GM12878 (cell line): ENCODE measurements around the gene TNIP1. TPM values are rescaled to one million over a fixed set of nuclear protein-coding genes. Genes with fewer than 3 reads are reported as not detected.

Experiments
- ATAC-seq: fragments of 200-7000 bp; cut with Tn5 transposase; 3 replicates; pipeline ENCODE4 v1.9.1; 2020; ENCODE audit warnings: mild to moderate bottlenecking, moderate library complexity
- BruUV-seq: library from RNA; stranded (reverse); fragments of 400-500 nt; replicated peaks from 2 replicates; lab custom pipeline; 2021; lab: Mats Ljungman, UMichigan
- CTCF ChIA-PET: fragments of 300-600 bp; sonication (Branson Sonifier 250); formaldehyde crosslinking; extraction: SDS; loops from one replicate; lab custom pipeline; 2021; ENCODE audit warnings: inconsistent platforms; lab: Yijun Ruan, JAX
- POLR2A ChIA-PET: fragments of 350-600 bp; formaldehyde crosslinking; extraction: SDS; loops from one replicate; lab custom pipeline; 2021; ENCODE audit warnings: inconsistent platforms; lab: Charles Lee
- RAD21 ChIA-PET: fragments of 300-600 bp; sonication (Branson Sonifier 250); formaldehyde crosslinking; loops from one replicate; lab custom pipeline; 2023; ENCODE audit warnings: antibody characterized with exemption; ENCODE audit not compliant: unreplicated experiment; lab: Charles Lee
- SMC1A ChIA-PET: fragments of 300-600 bp; sonication (Branson Sonifier 250); formaldehyde crosslinking; loops from one replicate; lab custom pipeline; 2023; ENCODE audit not compliant: unreplicated experiment, uncharacterized antibody; lab: Charles Lee
- DNase-seq: peaks from one replicate; pipeline ENCODE4 v3.0.0-alpha.2; 2011; ENCODE audit warnings: low read depth, low spot score
- FAIRE-seq: peaks from 3 replicates; lab custom pipeline; 2011; peaks lifted over from hg19 to GRCh38; lab: Jason Lieb, UNC
- H2AFZ ChIP-seq: 2 replicates; pipeline ENCODE4 v1.6.0; 2011; ENCODE audit warnings: low read depth, low read length, control low read depth; ENCODE audit not compliant: control insufficient read depth
- H3K27ac ChIP-seq: 2 replicates; pipeline ENCODE4 v1.5.1; 2011; ENCODE audit warnings: control low read depth; ENCODE audit not compliant: control insufficient read depth, insufficient read depth
- H3K27me3 ChIP-seq, 2 experiments: replicated peaks in 1 of 2; 2 replicates each; pipeline versions ENCODE4 v1.6.0 to v1.6.1; 2011; ENCODE audit warnings: low read length in 1 of 2; ENCODE audit not compliant: control insufficient read depth in 2 of 2, insufficient read depth in 2 of 2
- H3K36me3 ChIP-seq, 2 experiments: 2 replicates each; pipeline ENCODE4 v1.5.1; 2011; ENCODE audit warnings: low read length in 1 of 2; ENCODE audit not compliant: control insufficient read depth in 2 of 2, insufficient read depth in 2 of 2
- H3K4me1 ChIP-seq: 2 replicates; pipeline ENCODE4 v1.6.1; 2011; ENCODE audit warnings: mild to moderate bottlenecking, low read length, moderate library complexity, mixed read lengths; ENCODE audit not compliant: control insufficient read depth, insufficient read depth
- H3K4me2 ChIP-seq: 2 replicates; pipeline ENCODE4 v1.6.0; 2011; ENCODE audit warnings: control low read depth; ENCODE audit not compliant: control insufficient read depth, insufficient read depth
- H3K4me3 ChIP-seq: fragments of 200-600 bp; sonication (generic); 2 replicates; pipeline ENCODE4 v1.5.1; 2016
- H3K79me2 ChIP-seq: 2 replicates; pipeline ENCODE4 v1.6.0; 2011; ENCODE audit warnings: low read length; ENCODE audit not compliant: control insufficient read depth, insufficient read depth
- H3K9ac ChIP-seq: 2 replicates; pipeline ENCODE4 v1.8.0; 2011; ENCODE audit warnings: low read length, control low read depth, mixed read lengths; ENCODE audit not compliant: control insufficient read depth, insufficient read depth
- H3K9me3 ChIP-seq: replicated peaks from 3 replicates; pipeline ENCODE4 v1.5.1; 2011; ENCODE audit warnings: mild to moderate bottlenecking, low read length; ENCODE audit not compliant: control insufficient read depth, insufficient read depth
- H4K20me1 ChIP-seq: 2 replicates; pipeline ENCODE4 v1.6.0; 2011; ENCODE audit not compliant: control insufficient read depth, insufficient read depth
- CHD4 ChIP-seq: fragments of 200-600 bp; sonication (generic); IDR thresholded peaks from 2 replicates; pipeline ENCODE4 v1.6.1; 2016; ENCODE audit warnings: mild to moderate bottlenecking
- FOS ChIP-seq: IDR thresholded peaks from 3 replicates; pipeline ENCODE4 v1.6.1; 2011; ENCODE audit warnings: borderline replicate concordance; ENCODE audit not compliant: insufficient read length; ENCODE audit errors: extremely low read depth
- NR2F1 ChIP-seq: fragments of 450-650 bp; conservative IDR thresholded peaks from 2 replicates; pipeline ENCODE4 v1.6.1; 2017; ENCODE audit warnings: mild to moderate bottlenecking
- POLR2AphosphoS2 ChIP-seq: IDR thresholded peaks from 2 replicates; pipeline ENCODE4 v1.6.1; 2011; ENCODE audit warnings: low read depth, mild to moderate bottlenecking, low read length, improper control_type of control experiment, moderate library complexity
- RB1 ChIP-seq: fragments of 450-650 bp; formaldehyde crosslinking; IDR thresholded peaks from 2 replicates; pipeline ENCODE4 v1.6.1; 2017; ENCODE audit warnings: mild to moderate bottlenecking, borderline replicate concordance
- SPI1 ChIP-seq: IDR thresholded peaks from 2 replicates; pipeline ENCODE4 v1.6.1; 2011; ENCODE audit warnings: low read depth, mild to moderate bottlenecking, low read length, moderate library complexity, borderline replicate concordance; ENCODE audit not compliant: insufficient read depth
- WGBS: methylation state at CpG from one replicate; pipeline ENCODE4 v1.1.6; 2016; ENCODE audit warnings: low lambda C conversion rate; ENCODE audit not compliant: insufficient replicate concordance, insufficient coverage; ENCODE audit errors: missing lambda C conversion rate; 5-methylcytosine and 5-hydroxymethylcytosine counted together
- in situ Hi-C: fragments of 300-500 bp; cut with MboI; formaldehyde crosslinking; loops from 9 replicates; pipeline ENCODE4 v1.14.3; 2018; ENCODE audit warnings: mixed read lengths
- intact Hi-C: fragments of 100-400 bp; cut with micrococcal nuclease; formaldehyde crosslinking; loops from one replicate; pipeline ENCODE4 v1.14.2; 2022; ENCODE audit not compliant: unreplicated experiment
- polyA plus RNA-seq, 11 experiments: library from polyadenylated mRNA; depleted of rRNA in 4 of 11; unstranded in 6 of 11; stranded (reverse) in 5 of 11; fragments of >200 nt; fragmentation: Nextera tagmentation in 4 of 11; fragmentation: Illumina TruSeq in 1 of 11; extraction: Ambion mirVana in 4 of 11; extraction: Trizol in 1 of 11; gene quantifications; 1 replicate in 1 of 11; 2 replicates in 10 of 11; pipeline versions ENCODE4 v1.2.1 to v1.2.3, GENCODE V29; 2011 to 2016; ENCODE audit warnings: inconsistent platforms in 2 of 11, missing spikeins in 2 of 11, low read depth in 1 of 11
- total RNA-seq, 4 experiments: library from RNA; depleted of rRNA in 3 of 4; stranded (reverse); fragments of >200 nt in 3 of 4; fragmentation: Illumina TruSeq in 1 of 4; extraction: Trizol in 1 of 4; gene quantifications; 2 replicates each; pipeline versions ENCODE4 v1.2.1 to v1.2.3, GENCODE V29; 2013 to 2021
- TF ChIP-seq, protein P1 (sequence below): fragments of 450-650 bp; IDR thresholded peaks from 2 replicates; pipeline ENCODE4 v1.6.1; 2017; ENCODE audit warnings: mild to moderate bottlenecking, moderate library complexity
- TF ChIP-seq, protein P2 (sequence below): fragments of 450-650 bp; IDR thresholded peaks from 2 replicates; pipeline ENCODE4 v1.6.1; 2014; ENCODE audit warnings: mild to moderate bottlenecking
- TF ChIP-seq, protein P3 (sequence below): IDR thresholded peaks from 2 replicates; pipeline ENCODE4 v1.6.1; 2011; ENCODE audit warnings: borderline replicate concordance, low read depth, mild to moderate bottlenecking, moderate library complexity, low read length; ENCODE audit not compliant: insufficient read depth, poor library complexity, severe bottlenecking
- TF ChIP-seq, protein P4 (sequence below): fragments of 450-650 bp; formaldehyde crosslinking; IDR thresholded peaks from 2 replicates; pipeline ENCODE4 v1.4.0; 2020; ENCODE audit warnings: mild to moderate bottlenecking, moderate library complexity

TNIP1 gene
- total and polyA plus RNA-seq, 10 of the 15 experiments (the other 5 are each of a cell fraction or from before 2014, with no cell fraction given), result 4.4 to 279 (median 150) TPM

DNA sequence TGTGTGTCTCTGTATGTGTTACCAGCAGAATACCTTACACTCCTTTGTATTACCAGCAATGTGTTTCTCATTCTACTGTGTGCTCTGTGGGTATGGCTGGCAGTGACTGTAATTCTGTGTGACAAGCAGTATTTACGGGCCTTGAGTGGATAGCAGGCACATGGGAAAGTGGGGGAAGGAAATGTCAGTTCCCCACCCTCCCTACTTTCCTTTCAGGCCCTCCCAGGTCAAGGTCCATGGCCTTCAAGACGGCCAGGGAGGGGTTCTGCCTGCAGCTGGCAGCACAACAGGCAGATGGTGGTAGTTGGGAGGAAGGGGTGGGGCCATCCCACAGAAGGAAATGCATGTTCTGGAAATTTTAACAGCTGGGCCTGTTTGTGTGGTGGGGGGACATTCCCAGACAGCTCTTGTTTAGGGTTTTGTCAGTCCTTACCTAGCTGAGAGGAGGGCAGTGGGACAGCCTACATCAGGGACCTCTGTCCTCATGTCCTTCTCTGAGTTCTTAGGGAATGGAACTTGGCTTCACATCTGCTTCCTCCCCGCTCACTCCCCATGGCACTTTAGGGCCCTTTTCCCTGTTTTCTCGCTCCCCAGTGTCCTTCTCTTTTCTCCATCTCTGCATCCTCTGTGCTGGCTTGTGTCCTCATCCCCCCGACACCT is 14.6 kb upstream of the TNIP1 start (continued):
- TF ChIP-seq, protein P1, sequence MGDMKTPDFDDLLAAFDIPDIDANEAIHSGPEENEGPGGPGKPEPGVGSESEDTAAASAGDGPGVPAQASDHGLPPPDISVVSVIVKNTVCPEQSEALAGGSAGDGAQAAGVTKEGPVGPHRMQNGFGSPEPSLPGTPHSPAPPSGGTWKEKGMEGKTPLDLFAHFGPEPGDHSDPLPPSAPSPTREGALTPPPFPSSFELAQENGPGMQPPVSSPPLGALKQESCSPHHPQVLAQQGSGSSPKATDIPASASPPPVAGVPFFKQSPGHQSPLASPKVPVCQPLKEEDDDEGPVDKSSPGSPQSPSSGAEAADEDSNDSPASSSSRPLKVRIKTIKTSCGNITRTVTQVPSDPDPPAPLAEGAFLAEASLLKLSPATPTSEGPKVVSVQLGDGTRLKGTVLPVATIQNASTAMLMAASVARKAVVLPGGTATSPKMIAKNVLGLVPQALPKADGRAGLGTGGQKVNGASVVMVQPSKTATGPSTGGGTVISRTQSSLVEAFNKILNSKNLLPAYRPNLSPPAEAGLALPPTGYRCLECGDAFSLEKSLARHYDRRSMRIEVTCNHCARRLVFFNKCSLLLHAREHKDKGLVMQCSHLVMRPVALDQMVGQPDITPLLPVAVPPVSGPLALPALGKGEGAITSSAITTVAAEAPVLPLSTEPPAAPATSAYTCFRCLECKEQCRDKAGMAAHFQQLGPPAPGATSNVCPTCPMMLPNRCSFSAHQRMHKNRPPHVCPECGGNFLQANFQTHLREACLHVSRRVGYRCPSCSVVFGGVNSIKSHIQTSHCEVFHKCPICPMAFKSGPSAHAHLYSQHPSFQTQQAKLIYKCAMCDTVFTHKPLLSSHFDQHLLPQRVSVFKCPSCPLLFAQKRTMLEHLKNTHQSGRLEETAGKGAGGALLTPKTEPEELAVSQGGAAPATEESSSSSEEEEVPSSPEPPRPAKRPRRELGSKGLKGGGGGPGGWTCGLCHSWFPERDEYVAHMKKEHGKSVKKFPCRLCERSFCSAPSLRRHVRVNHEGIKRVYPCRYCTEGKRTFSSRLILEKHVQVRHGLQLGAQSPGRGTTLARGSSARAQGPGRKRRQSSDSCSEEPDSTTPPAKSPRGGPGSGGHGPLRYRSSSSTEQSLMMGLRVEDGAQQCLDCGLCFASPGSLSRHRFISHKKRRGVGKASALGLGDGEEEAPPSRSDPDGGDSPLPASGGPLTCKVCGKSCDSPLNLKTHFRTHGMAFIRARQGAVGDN, result peak; percentile 44
- TF ChIP-seq FOS (no peak), CHD4 (no peak), NR2F1 (0 out of 2 replicates have a peak, but pooled peaks have one; percentile 8)

DNA sequence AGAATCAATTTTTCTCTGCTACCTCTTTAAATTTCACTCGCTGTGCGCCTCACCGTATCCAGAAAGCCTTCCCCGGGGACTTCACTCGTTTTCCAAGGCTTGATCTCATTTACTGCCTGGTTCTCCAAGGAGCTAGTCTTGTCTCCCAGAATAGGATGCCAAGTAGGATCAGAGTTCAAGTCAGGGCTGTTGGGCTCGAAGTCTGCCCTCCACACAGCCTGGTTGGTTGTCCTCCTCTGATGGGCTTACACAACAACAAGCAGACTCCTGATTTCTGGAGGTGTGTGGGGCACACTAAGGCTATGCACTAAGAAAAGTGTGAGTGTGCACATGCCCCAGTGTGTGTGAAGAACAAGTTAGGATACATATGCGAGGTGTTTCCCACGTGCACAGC is 14.0 kb upstream of the TNIP1 start:
- SMC1A ChIA-PET, result interaction anchor here (0.7 to 6.0 kb wide), 6 partner anchors 10 to 46 kb away, joined by 3 to 125 read pairs (median 3); partner anchors contain the start of gene TNIP1
- 14% methylated on average over 8 of the region's 8 CpGs for WGBS
- peaks cover 0 to 13% of the 10 kb centered on the region in 2 experiments; a peak in 2 of 4 replicates for H3K36me3 ChIP-seq
- peaks cover 72% of the 10 kb centered on the region for H3K4me1 ChIP-seq
- FAIRE-seq, result no peak
- peak; percentile 8 for ATAC-seq
- in situ Hi-C loops, result no loop called here
- H2AFZ ChIP-seq, result no peak overlapping the region
- peak overlapping the region; percentile 87 for H3K4me2 ChIP-seq
- RAD21 ChIA-PET, result interaction anchor here (1.4 to 5.7 kb wide), 3 partner anchors 11 to 58 kb away, joined by 4 to 94 read pairs (median 7); partner anchors contain the start of gene TNIP1
- H4K20me1 ChIP-seq, result no peaks in the 10 kb centered on the region
- BruUV-seq, result no TSS peak
- peak overlapping the region; percentile 69; the same call in 1 of the 2 replicates for H3K9ac ChIP-seq
- CTCF ChIA-PET, result interaction anchor here (0.9 to 6.3 kb wide), 3 partner anchors 20 to 46 kb away, joined by 3 to 78 read pairs (median 3); no protein-coding TSS in a partner anchor
- no peaks in the 10 kb centered on the region for H3K27me3 ChIP-seq
- H3K4me3 ChIP-seq, result no peak overlapping the region
- POLR2A ChIA-PET, result interaction anchor here (0.9 to 8.2 kb wide), 4 partner anchors 14 to 163 kb away, joined by 3 to 222 read pairs (median 3); partner anchors contain the start of gene TNIP1
- intact Hi-C loops, result no loop called here
- H3K79me2 ChIP-seq, result peaks cover 16% of the 10 kb centered on the region
- peak overlapping the region; percentile 98 for H3K27ac ChIP-seq
- no peaks in the 10 kb centered on the region for H3K9me3 ChIP-seq
- DNase-seq, result no peak
- TF ChIP-seq POLR2AphosphoS2, result 0 out of 2 replicates have a peak, but pooled peaks have one; percentile 18
- TF ChIP-seq, protein P2, sequence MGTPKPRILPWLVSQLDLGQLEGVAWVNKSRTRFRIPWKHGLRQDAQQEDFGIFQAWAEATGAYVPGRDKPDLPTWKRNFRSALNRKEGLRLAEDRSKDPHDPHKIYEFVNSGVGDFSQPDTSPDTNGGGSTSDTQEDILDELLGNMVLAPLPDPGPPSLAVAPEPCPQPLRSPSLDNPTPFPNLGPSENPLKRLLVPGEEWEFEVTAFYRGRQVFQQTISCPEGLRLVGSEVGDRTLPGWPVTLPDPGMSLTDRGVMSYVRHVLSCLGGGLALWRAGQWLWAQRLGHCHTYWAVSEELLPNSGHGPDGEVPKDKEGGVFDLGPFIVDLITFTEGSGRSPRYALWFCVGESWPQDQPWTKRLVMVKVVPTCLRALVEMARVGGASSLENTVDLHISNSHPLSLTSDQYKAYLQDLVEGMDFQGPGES, result no peak
- TF ChIP-seq RB1, result no peak
- TF ChIP-seq, protein P3, sequence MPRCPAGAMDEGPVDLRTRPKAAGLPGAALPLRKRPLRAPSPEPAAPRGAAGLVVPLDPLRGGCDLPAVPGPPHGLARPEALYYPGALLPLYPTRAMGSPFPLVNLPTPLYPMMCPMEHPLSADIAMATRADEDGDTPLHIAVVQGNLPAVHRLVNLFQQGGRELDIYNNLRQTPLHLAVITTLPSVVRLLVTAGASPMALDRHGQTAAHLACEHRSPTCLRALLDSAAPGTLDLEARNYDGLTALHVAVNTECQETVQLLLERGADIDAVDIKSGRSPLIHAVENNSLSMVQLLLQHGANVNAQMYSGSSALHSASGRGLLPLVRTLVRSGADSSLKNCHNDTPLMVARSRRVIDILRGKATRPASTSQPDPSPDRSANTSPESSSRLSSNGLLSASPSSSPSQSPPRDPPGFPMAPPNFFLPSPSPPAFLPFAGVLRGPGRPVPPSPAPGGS, result peak; percentile 3
- TF ChIP-seq SPI1, result 0 out of 2 replicates have a peak, but pooled peaks have one; percentile 0
- TF ChIP-seq, protein P4, sequence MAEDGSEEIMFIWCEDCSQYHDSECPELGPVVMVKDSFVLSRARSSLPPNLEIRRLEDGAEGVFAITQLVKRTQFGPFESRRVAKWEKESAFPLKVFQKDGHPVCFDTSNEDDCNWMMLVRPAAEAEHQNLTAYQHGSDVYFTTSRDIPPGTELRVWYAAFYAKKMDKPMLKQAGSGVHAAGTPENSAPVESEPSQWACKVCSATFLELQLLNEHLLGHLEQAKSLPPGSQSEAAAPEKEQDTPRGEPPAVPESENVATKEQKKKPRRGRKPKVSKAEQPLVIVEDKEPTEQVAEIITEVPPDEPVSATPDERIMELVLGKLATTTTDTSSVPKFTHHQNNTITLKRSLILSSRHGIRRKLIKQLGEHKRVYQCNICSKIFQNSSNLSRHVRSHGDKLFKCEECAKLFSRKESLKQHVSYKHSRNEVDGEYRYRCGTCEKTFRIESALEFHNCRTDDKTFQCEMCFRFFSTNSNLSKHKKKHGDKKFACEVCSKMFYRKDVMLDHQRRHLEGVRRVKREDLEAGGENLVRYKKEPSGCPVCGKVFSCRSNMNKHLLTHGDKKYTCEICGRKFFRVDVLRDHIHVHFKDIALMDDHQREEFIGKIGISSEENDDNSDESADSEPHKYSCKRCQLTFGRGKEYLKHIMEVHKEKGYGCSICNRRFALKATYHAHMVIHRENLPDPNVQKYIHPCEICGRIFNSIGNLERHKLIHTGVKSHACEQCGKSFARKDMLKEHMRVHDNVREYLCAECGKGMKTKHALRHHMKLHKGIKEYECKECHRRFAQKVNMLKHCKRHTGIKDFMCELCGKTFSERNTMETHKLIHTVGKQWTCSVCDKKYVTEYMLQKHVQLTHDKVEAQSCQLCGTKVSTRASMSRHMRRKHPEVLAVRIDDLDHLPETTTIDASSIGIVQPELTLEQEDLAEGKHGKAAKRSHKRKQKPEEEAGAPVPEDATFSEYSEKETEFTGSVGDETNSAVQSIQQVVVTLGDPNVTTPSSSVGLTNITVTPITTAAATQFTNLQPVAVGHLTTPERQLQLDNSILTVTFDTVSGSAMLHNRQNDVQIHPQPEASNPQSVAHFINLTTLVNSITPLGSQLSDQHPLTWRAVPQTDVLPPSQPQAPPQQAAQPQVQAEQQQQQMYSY (CRISPR knock-in tag), result no peak
